GM21786 (cell line): ENCODE data around the gene RAB3C.

Experiments used
- ATAC-seq: cut with Tn5 transposase; IDR thresholded peaks from one replicate; pipeline ENCODE4 v1.9.1; 2021; ENCODE audit not compliant: unreplicated experiment

Gene RAB3C

DNA sequence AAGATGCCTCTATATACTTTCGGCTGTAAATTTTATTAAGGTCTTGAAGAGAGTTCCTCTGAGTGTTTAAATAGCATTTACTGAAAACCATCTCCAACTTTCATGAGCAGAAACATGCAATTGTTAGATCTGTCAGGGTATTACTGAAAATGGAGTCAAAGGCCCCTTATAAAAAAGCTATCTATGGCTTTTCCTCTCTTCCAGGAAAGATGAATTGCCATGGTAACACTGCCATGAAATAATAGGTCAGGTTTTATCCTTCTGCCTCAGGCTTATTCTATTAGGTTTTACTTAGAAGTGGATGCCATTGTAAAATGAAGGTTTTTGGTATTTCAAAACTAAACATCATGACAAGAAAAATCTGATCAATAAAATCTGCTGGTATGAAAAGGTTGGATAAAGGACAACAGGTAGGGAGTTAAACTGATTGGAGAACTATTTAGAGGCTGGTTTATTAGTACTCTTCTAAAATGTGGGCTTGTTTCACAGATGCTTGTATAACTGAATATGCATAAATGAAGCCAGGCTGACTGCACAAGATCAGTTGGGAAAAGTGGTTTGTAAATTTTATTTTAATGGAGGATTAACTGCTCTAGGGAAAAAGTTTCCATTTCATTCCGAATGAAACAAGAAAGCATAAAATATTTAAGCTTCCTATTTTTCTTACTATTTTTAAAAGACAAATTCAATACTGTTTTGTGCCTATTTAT, 135.5 kb downstream of the RAB3C start:
- no peak for ATAC-seq

DNA sequence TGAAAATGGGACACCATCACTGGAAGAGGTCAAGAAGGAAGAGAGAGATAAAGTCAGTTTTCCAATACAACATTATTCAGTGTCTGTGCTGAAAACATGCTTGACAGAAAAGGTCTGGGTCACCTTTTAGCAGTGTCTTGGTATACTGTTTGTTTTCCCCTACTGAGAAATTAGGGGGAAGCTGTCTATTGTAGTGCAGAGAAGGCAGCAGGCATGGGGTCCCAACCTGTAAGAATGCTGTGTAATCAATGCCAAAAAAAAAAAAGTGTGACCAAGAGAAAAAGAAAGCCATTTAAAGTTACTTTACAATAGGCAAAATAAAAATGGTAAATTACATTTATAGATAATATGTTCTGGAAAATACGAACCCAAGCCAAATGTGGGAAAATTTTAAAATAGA, 139.3 kb downstream of the RAB3C start:
- no peak for ATAC-seq

- ATAC-seq: no peak
Measured at GRCh38 chr5:58724992-58725391, 142.1 kb downstream of the RAB3C start.

DNA sequence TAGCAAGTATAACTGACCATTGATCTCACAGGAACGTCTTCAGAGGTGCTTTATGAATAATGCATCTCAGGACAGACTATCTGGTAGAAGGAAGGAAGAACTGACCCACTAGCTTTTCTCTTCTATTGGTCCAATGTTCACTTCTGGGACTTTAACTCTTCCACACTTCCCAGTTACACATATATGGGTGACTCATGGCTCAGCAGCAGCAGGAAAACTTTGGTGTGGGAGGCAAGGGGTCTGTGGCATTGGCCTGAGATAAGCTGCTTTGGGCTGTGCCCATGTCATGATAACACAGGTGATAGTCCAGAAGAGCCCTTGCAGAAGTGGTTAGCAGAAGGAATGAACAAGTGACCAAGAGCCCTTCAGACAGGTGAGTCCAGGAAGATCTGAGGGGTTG, 148.8 kb downstream of the RAB3C start:
- no peak for ATAC-seq

GRCh38 chr5:58735637-58736036, 152.8 kb downstream of the RAB3C start:
- no peak for ATAC-seq

DNA sequence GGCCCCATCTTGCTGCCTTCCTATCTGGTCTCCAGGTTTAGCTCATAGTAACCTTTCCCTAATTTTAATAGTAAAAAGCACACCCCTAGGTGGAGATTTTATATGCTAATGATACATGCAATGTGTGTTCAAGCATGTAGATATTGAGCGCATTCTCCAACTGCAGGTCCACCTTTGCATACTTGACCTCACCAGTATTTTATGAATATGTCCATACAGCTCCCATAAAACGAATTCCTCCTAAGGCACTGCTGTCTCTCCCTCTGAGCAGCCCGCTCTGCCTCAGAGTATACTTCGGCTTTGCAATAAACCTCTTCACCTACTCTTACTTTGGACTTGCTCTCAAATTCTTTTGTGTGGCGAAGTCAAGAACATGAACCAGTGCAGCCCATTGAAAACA, 153.3 kb downstream of the RAB3C start:
- no peak for ATAC-seq

DNA sequence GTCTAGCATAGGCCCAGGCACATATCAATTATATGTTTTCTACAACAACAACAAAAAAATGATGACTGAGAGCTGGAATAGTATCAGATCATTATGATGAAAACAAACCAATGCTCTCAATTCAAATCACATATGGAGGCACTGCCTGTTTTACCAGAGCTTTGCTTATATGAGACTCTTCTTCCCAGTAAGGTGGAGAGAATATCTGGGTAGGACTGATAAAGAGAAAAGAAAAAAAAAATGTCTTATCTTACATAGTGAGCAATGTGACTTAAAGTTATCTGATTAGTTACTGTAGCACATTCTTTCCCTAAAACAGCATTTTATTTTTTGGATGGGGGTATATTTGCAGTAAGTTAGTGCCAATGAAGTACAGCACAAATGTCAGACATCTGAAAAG, 154.8 kb downstream of the RAB3C start:
- ATAC-seq: no peak

- no peak for ATAC-seq
Measured at GRCh38 chr5:58738336-58738735, 155.5 kb downstream of the RAB3C start.

- ATAC-seq: no peak
Measured at GRCh38 chr5:58739051-58739450, 156.2 kb downstream of the RAB3C start.

- ATAC-seq: no peak
Measured at GRCh38 chr5:58740956-58741355, 158.1 kb downstream of the RAB3C start.

GRCh38 chr5:58745350-58745749, 162.5 kb downstream of the RAB3C start:
- no peak for ATAC-seq

DNA sequence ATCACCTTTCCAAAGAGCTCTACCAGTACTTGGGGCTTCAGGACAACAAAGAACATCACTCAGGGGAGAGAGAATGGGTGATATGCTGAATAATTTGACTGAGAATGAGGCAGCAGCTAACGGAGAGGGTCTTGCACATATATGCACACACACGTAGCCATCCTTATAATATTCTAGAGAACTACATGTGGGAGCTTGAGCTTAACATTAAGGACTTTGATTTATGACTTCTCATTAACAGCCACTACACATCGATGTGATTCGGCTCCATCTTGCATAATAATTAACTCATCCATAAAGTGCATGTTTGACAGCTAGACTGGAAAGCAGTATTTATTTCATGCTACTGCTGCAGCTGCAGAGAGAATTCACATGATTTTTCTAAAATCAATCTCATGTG, 163.4 kb downstream of the RAB3C start:
- ATAC-seq: no peak

DNA sequence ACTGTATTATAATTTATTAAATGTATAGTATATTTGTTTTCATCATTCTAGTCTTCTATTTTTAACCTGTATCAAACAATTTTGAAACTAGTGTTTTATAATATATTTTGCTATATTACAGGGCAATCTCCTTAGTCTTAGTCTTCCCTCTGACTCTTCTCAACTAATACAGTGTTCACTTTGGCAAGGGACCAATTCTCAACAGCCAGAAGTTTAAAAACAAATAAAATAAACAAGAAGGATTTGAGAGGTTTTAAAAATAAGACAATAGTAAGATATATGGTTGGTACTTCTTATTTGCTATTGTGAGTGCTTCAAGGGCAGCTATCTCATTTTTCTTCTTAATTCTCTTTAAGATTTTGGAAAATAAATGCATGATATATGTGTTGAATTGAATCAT, 167.2 kb downstream of the RAB3C start:
- ATAC-seq: no peak

DNA sequence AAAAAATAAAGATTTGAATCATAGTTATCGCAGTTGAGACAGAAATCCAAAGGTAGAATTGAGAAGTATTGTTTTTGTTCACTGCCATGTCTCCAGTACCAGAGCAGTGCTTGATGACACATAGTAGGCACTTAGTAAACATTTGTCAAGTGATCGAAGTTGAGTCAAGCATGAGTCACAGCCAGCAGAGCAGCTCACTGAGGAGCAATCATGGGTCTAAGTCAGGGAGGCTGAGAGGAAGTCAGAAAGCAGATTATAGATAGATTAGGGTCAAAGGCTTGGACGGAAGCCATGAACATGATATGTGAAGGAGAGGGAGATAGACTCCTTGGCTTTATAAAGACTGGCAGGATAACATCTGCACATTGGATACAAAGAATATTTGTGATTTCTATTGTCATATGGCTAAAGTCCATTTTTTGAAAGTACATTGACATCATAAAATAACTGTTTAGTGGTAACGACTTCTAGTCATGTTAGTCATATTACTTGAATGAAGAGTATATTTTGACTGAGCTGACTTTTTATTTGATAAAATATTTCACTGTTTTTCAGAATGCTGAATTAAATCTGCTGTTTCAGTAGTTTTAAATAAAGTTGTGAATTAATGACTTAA, 168.5 kb downstream of the RAB3C start:
- ATAC-seq: no peak

- no peak for ATAC-seq
Measured at GRCh38 chr5:58752104-58752503, 169.2 kb downstream of the RAB3C start.

GRCh38 chr5:58753446-58753845, 170.6 kb downstream of the RAB3C start:
- no peak for ATAC-seq

DNA sequence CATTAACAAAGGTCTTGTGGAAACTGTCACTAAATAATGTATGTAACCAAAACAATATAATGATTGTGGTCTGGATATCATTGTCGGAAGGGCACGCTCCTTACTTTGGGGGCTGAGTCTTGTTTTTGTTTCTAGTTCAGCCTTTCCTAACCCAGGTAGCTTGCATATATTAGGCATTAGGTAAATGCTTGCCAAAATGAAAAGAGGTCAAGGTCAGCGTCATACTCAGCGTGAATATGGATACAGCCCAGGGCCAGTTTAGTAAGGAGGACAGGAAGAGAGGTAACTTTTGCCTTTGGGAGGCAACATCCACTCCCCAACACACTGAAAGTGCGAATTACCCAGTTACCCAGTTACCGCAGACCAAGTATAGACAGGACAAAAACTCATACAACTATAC, 171.4 kb downstream of the RAB3C start:
- ATAC-seq: no peak

DNA sequence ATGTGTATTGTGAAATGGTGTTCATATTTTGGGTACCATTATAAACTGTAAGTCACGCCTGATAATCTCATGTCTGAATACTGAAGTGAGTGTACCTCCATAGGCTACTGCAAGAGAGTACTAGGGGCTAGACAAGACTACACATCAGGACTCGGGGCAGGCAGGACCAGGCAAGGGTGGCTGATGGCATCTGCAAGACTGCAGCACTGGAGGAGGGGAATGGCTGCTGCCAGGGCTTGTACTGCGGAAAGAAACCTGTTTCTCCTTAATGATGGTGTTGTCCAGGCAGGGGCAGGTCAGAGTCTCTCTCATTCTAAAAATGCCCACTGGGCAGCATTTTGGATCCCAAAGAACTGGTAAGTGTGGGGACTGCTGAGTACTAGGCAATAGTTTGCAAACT, 172.5 kb downstream of the RAB3C start:
- ATAC-seq: no peak

DNA sequence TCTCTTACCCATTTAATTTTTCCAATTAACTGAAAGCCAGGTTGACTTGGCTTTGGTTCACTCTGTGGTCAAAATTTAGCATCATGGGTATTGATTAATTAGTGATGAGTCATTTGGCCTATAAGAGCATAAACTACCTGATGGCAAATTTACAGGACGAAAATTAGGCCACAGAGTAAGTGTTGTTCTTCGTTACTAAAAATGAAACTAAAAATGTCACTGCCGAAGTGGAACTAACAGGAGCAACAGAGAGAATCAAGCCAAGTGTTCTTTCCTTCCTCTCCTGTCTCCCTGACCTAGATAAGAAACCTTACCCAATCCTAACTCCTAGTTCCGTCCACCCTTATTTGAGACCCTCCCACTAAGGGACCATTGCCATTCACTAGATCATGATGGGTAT, 176.9 kb downstream of the RAB3C start:
- ATAC-seq: peak; percentile 89

DNA sequence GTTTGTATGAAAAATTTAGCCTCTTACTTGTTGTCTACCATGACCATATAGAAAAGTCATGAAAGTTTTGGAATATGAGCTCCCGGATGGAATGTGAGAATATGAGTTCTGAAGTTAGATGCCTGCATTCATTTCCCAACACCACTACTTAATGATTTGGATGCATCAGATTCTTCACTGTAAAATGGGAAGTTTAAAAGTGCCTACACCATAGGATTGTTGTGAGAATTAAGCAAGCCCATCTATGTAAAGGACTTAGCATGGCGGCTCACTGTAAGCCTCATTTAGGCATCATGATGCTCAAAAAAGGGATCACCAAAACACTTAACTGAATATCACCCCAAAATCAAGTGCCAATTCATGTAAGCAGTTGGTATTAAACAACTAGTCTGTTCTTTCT, 177.3 kb downstream of the RAB3C start:
- no peak for ATAC-seq

DNA sequence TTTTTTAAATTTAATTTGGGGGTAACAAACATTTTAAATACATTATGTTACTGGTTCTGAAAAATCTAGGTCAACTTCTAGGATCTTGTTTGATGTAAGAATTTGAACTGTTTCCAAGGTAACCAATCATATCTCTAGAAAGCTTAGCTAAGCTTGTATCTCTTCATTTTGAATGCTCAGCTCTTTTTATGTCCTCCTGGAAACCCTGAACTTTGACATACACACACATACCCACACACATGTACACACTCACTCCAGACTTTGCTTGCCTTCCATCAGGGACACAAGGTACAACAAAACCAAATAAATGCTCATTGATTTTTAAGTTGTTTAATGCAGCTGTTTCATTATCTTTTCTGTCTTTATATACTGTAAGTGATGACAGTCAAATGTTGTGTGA, 178.5 kb downstream of the RAB3C start:
- no peak for ATAC-seq

GRCh38 chr5:58763390-58763789, 180.5 kb downstream of the RAB3C start:
- no peak for ATAC-seq

DNA sequence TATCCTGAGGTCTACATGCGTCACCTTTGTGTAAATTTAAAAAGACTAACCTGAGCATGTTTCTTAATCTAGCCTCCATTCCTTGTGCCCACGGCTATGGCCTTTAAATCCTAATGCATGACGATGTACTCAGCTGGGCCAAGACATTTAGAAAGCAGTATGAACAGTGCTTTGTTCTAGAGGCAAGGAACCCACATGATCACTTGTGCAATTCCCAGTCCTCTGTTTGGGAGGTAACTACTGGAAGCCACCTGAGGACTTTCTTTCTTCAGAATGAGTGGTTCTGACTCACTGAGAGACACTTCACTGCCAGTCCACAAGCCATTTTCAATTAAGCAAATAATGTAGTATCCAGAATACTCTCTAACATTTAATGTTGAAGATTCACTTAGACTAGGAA, 181.3 kb downstream of the RAB3C start:
- no peak for ATAC-seq
